GM12878 (cell line): ENCODE results near the gene IL4. TPM values are rescaled to one million over a fixed set of nuclear protein-coding genes. Genes with fewer than 3 reads are reported as not detected.

ENCODE experiments used
- ATAC-seq: fragments of 200-7000 bp; cut with Tn5 transposase; 3 replicates; pipeline ENCODE4 v1.9.1; 2020; ENCODE audit warnings: mild to moderate bottlenecking, moderate library complexity
- BruUV-seq: library from RNA; stranded (reverse); fragments of 400-500 nt; replicated peaks from 2 replicates; lab custom pipeline; 2021; lab: Mats Ljungman, UMichigan
- CTCF ChIA-PET: fragments of 300-600 bp; sonication (Branson Sonifier 250); formaldehyde crosslinking; extraction: SDS; loops from one replicate; lab custom pipeline; 2021; ENCODE audit warnings: inconsistent platforms; lab: Yijun Ruan, JAX
- POLR2A ChIA-PET: fragments of 350-600 bp; formaldehyde crosslinking; extraction: SDS; loops from one replicate; lab custom pipeline; 2021; ENCODE audit warnings: inconsistent platforms; lab: Charles Lee
- RAD21 ChIA-PET: fragments of 300-600 bp; sonication (Branson Sonifier 250); formaldehyde crosslinking; loops from one replicate; lab custom pipeline; 2023; ENCODE audit warnings: antibody characterized with exemption; ENCODE audit not compliant: unreplicated experiment; lab: Charles Lee
- SMC1A ChIA-PET: fragments of 300-600 bp; sonication (Branson Sonifier 250); formaldehyde crosslinking; loops from one replicate; lab custom pipeline; 2023; ENCODE audit not compliant: unreplicated experiment, uncharacterized antibody; lab: Charles Lee
- DNase-seq: peaks from one replicate; pipeline ENCODE4 v3.0.0-alpha.2; 2011; ENCODE audit warnings: low read depth, low spot score
- FAIRE-seq: peaks from 3 replicates; lab custom pipeline; 2011; peaks lifted over from hg19 to GRCh38; lab: Jason Lieb, UNC
- H2AFZ ChIP-seq: 2 replicates; pipeline ENCODE4 v1.6.0; 2011; ENCODE audit warnings: low read depth, low read length, control low read depth; ENCODE audit not compliant: control insufficient read depth
- H3K27ac ChIP-seq: 2 replicates; pipeline ENCODE4 v1.5.1; 2011; ENCODE audit warnings: control low read depth; ENCODE audit not compliant: control insufficient read depth, insufficient read depth
- H3K27me3 ChIP-seq, 2 experiments: replicated peaks in 1 of 2; 2 replicates each; pipeline versions ENCODE4 v1.6.0 to v1.6.1; 2011; ENCODE audit warnings: low read length in 1 of 2; ENCODE audit not compliant: control insufficient read depth in 2 of 2, insufficient read depth in 2 of 2
- H3K36me3 ChIP-seq, 2 experiments: 2 replicates each; pipeline ENCODE4 v1.5.1; 2011; ENCODE audit warnings: low read length in 1 of 2; ENCODE audit not compliant: control insufficient read depth in 2 of 2, insufficient read depth in 2 of 2
- H3K4me1 ChIP-seq: 2 replicates; pipeline ENCODE4 v1.6.1; 2011; ENCODE audit warnings: mild to moderate bottlenecking, low read length, moderate library complexity, mixed read lengths; ENCODE audit not compliant: control insufficient read depth, insufficient read depth
- H3K4me2 ChIP-seq: 2 replicates; pipeline ENCODE4 v1.6.0; 2011; ENCODE audit warnings: control low read depth; ENCODE audit not compliant: control insufficient read depth, insufficient read depth
- H3K4me3 ChIP-seq: fragments of 200-600 bp; sonication (generic); 2 replicates; pipeline ENCODE4 v1.5.1; 2016
- H3K79me2 ChIP-seq: 2 replicates; pipeline ENCODE4 v1.6.0; 2011; ENCODE audit warnings: low read length; ENCODE audit not compliant: control insufficient read depth, insufficient read depth
- H3K9ac ChIP-seq: 2 replicates; pipeline ENCODE4 v1.8.0; 2011; ENCODE audit warnings: low read length, control low read depth, mixed read lengths; ENCODE audit not compliant: control insufficient read depth, insufficient read depth
- H3K9me3 ChIP-seq: replicated peaks from 3 replicates; pipeline ENCODE4 v1.5.1; 2011; ENCODE audit warnings: mild to moderate bottlenecking, low read length; ENCODE audit not compliant: control insufficient read depth, insufficient read depth
- H4K20me1 ChIP-seq: 2 replicates; pipeline ENCODE4 v1.6.0; 2011; ENCODE audit not compliant: control insufficient read depth, insufficient read depth
- BMI1 ChIP-seq: fragments of 450-650 bp; IDR thresholded peaks from 2 replicates; pipeline ENCODE4 v1.6.1; 2016; ENCODE audit warnings: mild to moderate bottlenecking, moderate library complexity, borderline replicate concordance
- CHD2 ChIP-seq: IDR thresholded peaks from 2 replicates; pipeline ENCODE4 v1.6.1; 2011; ENCODE audit warnings: low read depth, low read length, improper control_type of control experiment, borderline replicate concordance
- MAX ChIP-seq: IDR thresholded peaks from 2 replicates; pipeline ENCODE4 v1.6.1; 2012; ENCODE audit warnings: low read depth, low read length, improper control_type of control experiment
- MYB ChIP-seq: fragments of 150-350 bp; IDR thresholded peaks from 2 replicates; pipeline ENCODE4 v1.6.1; 2014; ENCODE audit warnings: mild to moderate bottlenecking, low read depth, low read length, borderline replicate concordance
- NFXL1 ChIP-seq: fragments of 450-650 bp; IDR thresholded peaks from 2 replicates; pipeline ENCODE4 v1.6.1; 2017; ENCODE audit warnings: antibody characterized with exemption, mild to moderate bottlenecking, borderline replicate concordance
- PML ChIP-seq: IDR thresholded peaks from 2 replicates; pipeline ENCODE4 v1.6.1; 2012; ENCODE audit warnings: low read length, inconsistent platforms
- SPI1 ChIP-seq: IDR thresholded peaks from 2 replicates; pipeline ENCODE4 v1.6.1; 2011; ENCODE audit warnings: low read depth, mild to moderate bottlenecking, low read length, moderate library complexity, borderline replicate concordance; ENCODE audit not compliant: insufficient read depth
- STAT3 ChIP-seq: IDR thresholded peaks from 2 replicates; pipeline ENCODE4 v1.6.1; 2011; ENCODE audit warnings: low read depth, low read length, improper control_type of control experiment
- TCF3 ChIP-seq: IDR thresholded peaks from 2 replicates; pipeline ENCODE4 v1.6.1; 2012; ENCODE audit warnings: low read depth, mild to moderate bottlenecking, low read length, borderline replicate concordance; ENCODE audit not compliant: insufficient read depth
- ZBTB4 ChIP-seq: fragments of 450-650 bp; formaldehyde crosslinking; IDR thresholded peaks from 2 replicates; pipeline ENCODE4 v1.4.0; 2022; ENCODE audit warnings: mild to moderate bottlenecking, moderate library complexity
- ZNF274 ChIP-seq: IDR thresholded peaks from one replicate; pipeline ENCODE4 v1.8.0; 2011; ENCODE audit not compliant: insufficient read length, insufficient read depth
- WGBS: methylation state at CpG from one replicate; pipeline ENCODE4 v1.1.6; 2016; ENCODE audit warnings: low lambda C conversion rate; ENCODE audit not compliant: insufficient replicate concordance, insufficient coverage; ENCODE audit errors: missing lambda C conversion rate; 5-methylcytosine and 5-hydroxymethylcytosine counted together
- in situ Hi-C: fragments of 300-500 bp; cut with MboI; formaldehyde crosslinking; loops from 9 replicates; pipeline ENCODE4 v1.14.3; 2018; ENCODE audit warnings: mixed read lengths
- intact Hi-C: fragments of 100-400 bp; cut with micrococcal nuclease; formaldehyde crosslinking; loops from one replicate; pipeline ENCODE4 v1.14.2; 2022; ENCODE audit not compliant: unreplicated experiment
- polyA plus RNA-seq, 11 experiments: library from polyadenylated mRNA; depleted of rRNA in 4 of 11; unstranded in 6 of 11; stranded (reverse) in 5 of 11; fragments of >200 nt; fragmentation: Nextera tagmentation in 4 of 11; fragmentation: Illumina TruSeq in 1 of 11; extraction: Ambion mirVana in 4 of 11; extraction: Trizol in 1 of 11; gene quantifications; 1 replicate in 1 of 11; 2 replicates in 10 of 11; pipeline versions ENCODE4 v1.2.1 to v1.2.3, GENCODE V29; 2011 to 2016; ENCODE audit warnings: inconsistent platforms in 2 of 11, missing spikeins in 2 of 11, low read depth in 1 of 11
- total RNA-seq, 4 experiments: library from RNA; depleted of rRNA in 3 of 4; stranded (reverse); fragments of >200 nt in 3 of 4; fragmentation: Illumina TruSeq in 1 of 4; extraction: Trizol in 1 of 4; gene quantifications; 2 replicates each; pipeline versions ENCODE4 v1.2.1 to v1.2.3, GENCODE V29; 2013 to 2021

IL4 gene
- total and polyA plus RNA-seq, 10 of the 15 experiments (the other 5 are each of a cell fraction or from before 2014, with no cell fraction given), result 0.20 to 0.80 (median 0.50) TPM; not detected in 7

GRCh38 chr5:132681983-132682382 is 8.2 kb downstream of the IL4 start:
- CTCF ChIA-PET, result interaction anchor here (0.7 to 1.3 kb wide), 5 partner anchors 12 to 138 kb away, joined by 3 to 4 read pairs (median 3); no protein-coding TSS in a partner anchor
- H3K36me3 ChIP-seq, result no peaks in the 10 kb centered on the region
- H3K4me3 ChIP-seq, result no peak overlapping the region
- H3K4me2 ChIP-seq, result no peak overlapping the region
- no peaks in the 10 kb centered on the region for H3K27me3 ChIP-seq
- no peak overlapping the region for H3K9ac ChIP-seq
- RAD21 ChIA-PET, result interaction anchor here (1.2 to 1.5 kb wide), 2 partner anchors 18 to 69 kb away, joined by 3 to 4 read pairs; no protein-coding TSS in a partner anchor
- ATAC-seq (no peak), FAIRE-seq (no peak)
- no peak overlapping the region for H3K27ac ChIP-seq
- no peak overlapping the region for H2AFZ ChIP-seq
- TF ChIP-seq NFXL1, result no peak
- TF ChIP-seq, all 136 proteins: peak for 0
- Histone ChIP-seq H3K9me3 (no peaks in the 10 kb centered on the region), H3K79me2 (no peaks in the 10 kb centered on the region), H4K20me1 (no peaks in the 10 kb centered on the region), H3K4me1 (no peaks in the 10 kb centered on the region)
- ChIA-PET SMC1A (interaction anchor here (0.9 to 1.6 kb wide), 5 partner anchors 8 to 52 kb away, joined by 3 to 5 read pairs (median 3); no protein-coding TSS in a partner anchor), POLR2A (interaction anchor here (0.9 to 1.4 kb wide), 3 partner anchors 9 to 12 kb away, joined by 3 read pairs; no protein-coding TSS in a partner anchor)
- BruUV-seq, result no TSS peak
- in situ Hi-C loops, result no loop called here
- intact Hi-C loops, result no loop called here
- WGBS, result 73% methylated on average over 4 of the region's 4 CpGs
- DNase-seq, result no peak

GRCh38 chr5:132684491-132684890 is 10.7 kb downstream of the IL4 start:
- Histone ChIP-seq H3K4me2 (no peak overlapping the region), H3K27me3 (no peaks in the 10 kb centered on the region), H3K4me3 (no peak overlapping the region), H3K9me3 (no peaks in the 10 kb centered on the region), H2AFZ (no peak overlapping the region), H3K27ac (no peak overlapping the region), H4K20me1 (no peaks in the 10 kb centered on the region), H3K9ac (no peak overlapping the region), H3K79me2 (no peaks in the 10 kb centered on the region), H3K4me1 (peaks cover 13% of the 10 kb centered on the region; the same call in 1 of the 2 replicates), H3K36me3 (no peaks in the 10 kb centered on the region)
- ChIA-PET RAD21 (interaction anchor here (0.8 to 8.2 kb wide), 6 partner anchors 8 to 387 kb away, joined by 3 to 95 read pairs (median 4); no protein-coding TSS in a partner anchor), SMC1A (interaction anchor here (0.7 to 8.8 kb wide), 11 partner anchors 8 to 67 kb away, joined by 3 to 116 read pairs (median 3); partner anchors contain the start of gene IL4), POLR2A (interaction anchor here (1.0 to 8.8 kb wide), 3 partner anchors 10 to 135 kb away, joined by 3 to 79 read pairs (median 7); partner anchors contain the start of gene IL4), CTCF (interaction anchor here (0.8 to 2.0 kb wide), 5 partner anchors 9 to 23 kb away, joined by 3 to 4 read pairs (median 3); partner anchors contain the start of gene IL4)
- no peak for DNase-seq
- intact Hi-C loops (no loop called here), in situ Hi-C loops (no loop called here)
- TF ChIP-seq MAX (no peak), MYB (no peak), STAT3 (no peak), ZNF274 (no peak), PML (no peak), ZBTB4 (CRISPR knock-in tag) (no peak), TCF3 (no peak), BMI1 (no peak), CHD2 (no peak), SPI1 (no peak)
- ATAC-seq, result no peak
- WGBS, result 96% methylated on average over 6 of the region's 6 CpGs
- BruUV-seq, result no TSS peak
- no peak for FAIRE-seq
